GM18519 (cell line): ENCODE measurements around the gene FGF3.

Source experiments
- ATAC-seq: cut with Tn5 transposase; IDR thresholded peaks from one replicate; pipeline ENCODE4 v1.9.1; 2021; ENCODE audit warnings: mild to moderate bottlenecking, moderate library complexity; ENCODE audit not compliant: unreplicated experiment, low FRiP score

The FGF3 gene

GRCh38 chr11:69825941-69826340, 6.7 kb upstream of the FGF3 start:
- no peak for ATAC-seq

GRCh38 chr11:69825037-69825834, 6.0 kb upstream of the FGF3 start:
- ATAC-seq = no peak

- no peak for ATAC-seq
These were observed 4.5 kb upstream of the FGF3 start for GRCh38 chr11:69823641-69824265.

- ATAC-seq = no peak
These were observed 3.7 kb upstream of the FGF3 start for GRCh38 chr11:69822676-69823494.

- no peak for ATAC-seq
These were observed 2.4 kb upstream of the FGF3 start for GRCh38 chr11:69821511-69822040.

GRCh38 chr11:69820441-69820840, 1.2 kb upstream of the FGF3 start:
- ATAC-seq = no peak

GRCh38 chr11:69819541-69820070, 390 bp upstream of the FGF3 start:
- no peak for ATAC-seq

- no peak for ATAC-seq
These were observed 999 bp downstream of the FGF3 start for GRCh38 chr11:69818231-69818602.

- ATAC-seq = no peak
These were observed 1.7 kb downstream of the FGF3 start for GRCh38 chr11:69817265-69818230.

GRCh38 chr11:69816671-69817070, 2.5 kb downstream of the FGF3 start:
- no peak for ATAC-seq

GRCh38 chr11:69815973-69816372, 3.2 kb downstream of the FGF3 start:
- no peak for ATAC-seq

GRCh38 chr11:69814902-69815301, 4.3 kb downstream of the FGF3 start:
- no peak for ATAC-seq

GRCh38 chr11:69814411-69814810, 4.8 kb downstream of the FGF3 start:
- ATAC-seq = no peak

- no peak for ATAC-seq
These were observed 5.4 kb downstream of the FGF3 start for GRCh38 chr11:69813839-69814238.

- ATAC-seq = no peak
These were observed 6.3 kb downstream of the FGF3 start for GRCh38 chr11:69812946-69813345.

GRCh38 chr11:69812256-69812655, 7.0 kb downstream of the FGF3 start:
- ATAC-seq = no peak

GRCh38 chr11:69811431-69811830, 7.8 kb downstream of the FGF3 start:
- no peak for ATAC-seq

- no peak for ATAC-seq
These were observed 8.7 kb downstream of the FGF3 start for GRCh38 chr11:69810289-69811118.

GRCh38 chr11:69808667-69809086, 10.5 kb downstream of the FGF3 start:
- no peak for ATAC-seq
